OCI-LY3 (cell line): ENCODE data around the gene AIG1.
A peak's percentile ranks its signal among the peaks of the same experiment; 100 is the strongest.

ENCODE experiments used
- H2AFZ ChIP-seq: fragments of 200-600, 300-600 bp; shearing (Covaris generic); 2 replicates; pipeline ENCODE4 v1.6.0; 2014; ENCODE audit warnings: antibody characterized with exemption, low read depth, low read length
- H3K27ac ChIP-seq: fragments of 200-600, 300-600 bp; sonication (generic); 2 replicates; pipeline ENCODE4 v1.5.1; 2014; ENCODE audit warnings: mild to moderate bottlenecking, low read length, moderate library complexity, mixed read lengths
- H3K27me3 ChIP-seq: fragments of 200-600, 300-600 bp; sonication (generic); 2 replicates; pipeline ENCODE4 v1.6.1; 2014; ENCODE audit warnings: low read depth, low read length, mixed read lengths
- H3K36me3 ChIP-seq: fragments of 200-600, 300-600 bp; sonication (generic); replicated peaks from 2 replicates; pipeline ENCODE3; 2014; ENCODE audit warnings: low read depth, low read length, mixed read lengths
- H3K4me1 ChIP-seq: fragments of 300-600, 200-600 bp; sonication (generic); 2 replicates; pipeline ENCODE4 v1.6.1; 2014; ENCODE audit warnings: low read length, mixed read lengths
- H3K4me2 ChIP-seq: fragments of 200-600, 300-600 bp; sonication (generic); 2 replicates; pipeline ENCODE4 v1.6.1; 2014; ENCODE audit warnings: low read length, mixed read lengths
- H3K4me3 ChIP-seq: fragments of 300-600, 200-600 bp; sonication (generic); 2 replicates; pipeline ENCODE4 v1.5.1; 2014; ENCODE audit warnings: antibody characterized with exemption, mild to moderate bottlenecking, low read length, moderate library complexity
- H3K79me2 ChIP-seq: fragments of 300-600, 200-600 bp; shearing (Covaris generic); 2 replicates; pipeline ENCODE4 v1.6.1; 2014; ENCODE audit warnings: mild to moderate bottlenecking, low read length, mixed read lengths
- H3K9ac ChIP-seq: fragments of 300-600, 200-600 bp; shearing (Covaris generic); 2 replicates; pipeline ENCODE4 v1.6.0; 2014; ENCODE audit warnings: mild to moderate bottlenecking, low read length, moderate library complexity
- H3K9me3 ChIP-seq: fragments of 200-600, 300-600 bp; shearing (Covaris generic); 2 replicates; pipeline ENCODE4 v1.6.1; 2014; ENCODE audit warnings: low read length, mixed read lengths; ENCODE audit not compliant: insufficient read depth
- H4K20me1 ChIP-seq: fragments of 200-600, 300-600 bp; sonication (generic); 2 replicates; pipeline ENCODE4 v1.6.1; 2016; ENCODE audit warnings: low read length, mixed read lengths; ENCODE audit not compliant: insufficient read depth
- CTCF ChIP-seq: fragments of 200-600, 300-600 bp; sonication (generic); IDR thresholded peaks from 2 replicates; pipeline ENCODE4 v1.5.1; 2014; ENCODE audit warnings: antibody characterized with exemption, low read length, low read depth
- EZH2phosphoT487 ChIP-seq: fragments of 200-600 bp; shearing (Covaris generic); IDR thresholded peaks from 2 replicates; pipeline ENCODE4 v1.6.1; 2018; ENCODE audit warnings: antibody characterized with exemption, mixed run types, low read depth

Gene AIG1

GRCh38 chr6:143279385-143279784 is 218.7 kb downstream of the AIG1 start:
- Histone ChIP-seq H3K4me1 (peaks cover 20% of the 10 kb centered on the region), H3K4me3 (peak overlapping the region; percentile 41), H3K27me3 (no peaks in the 10 kb centered on the region), H4K20me1 (no peaks in the 10 kb centered on the region), H3K79me2 (no peaks in the 10 kb centered on the region), H3K9ac (no peak overlapping the region), H3K36me3 (no peaks in the 10 kb centered on the region), H2AFZ (peak overlapping the region; percentile 60), H3K4me2 (peak overlapping the region; percentile 65), H3K9me3 (no peaks in the 10 kb centered on the region), H3K27ac (no peak overlapping the region)
- TF ChIP-seq CTCF (peak; percentile 62), EZH2phosphoT487 (no peak)

- Histone ChIP-seq H2AFZ (no peak overlapping the region), H3K27ac (no peak overlapping the region), H3K4me2 (no peak overlapping the region), H3K4me3 (no peak overlapping the region), H3K36me3 (no peaks in the 10 kb centered on the region), H3K27me3 (no peaks in the 10 kb centered on the region), H3K79me2 (no peaks in the 10 kb centered on the region), H4K20me1 (no peaks in the 10 kb centered on the region), H3K9ac (no peak overlapping the region), H3K9me3 (no peaks in the 10 kb centered on the region), H3K4me1 (peaks cover 3% of the 10 kb centered on the region)
- no peak for TF ChIP-seq EZH2phosphoT487
- TF ChIP-seq CTCF: no peak
These were observed 223.4 kb downstream of the AIG1 start for GRCh38 chr6:143283887-143284645.

GRCh38 chr6:143286251-143286795 is 225.6 kb downstream of the AIG1 start:
- Histone ChIP-seq H3K27me3 (no peaks in the 10 kb centered on the region), H3K4me2 (no peak overlapping the region), H3K9ac (no peak overlapping the region), H2AFZ (no peak overlapping the region), H3K27ac (no peak overlapping the region), H4K20me1 (no peaks in the 10 kb centered on the region), H3K79me2 (no peaks in the 10 kb centered on the region), H3K4me1 (no peaks in the 10 kb centered on the region), H3K36me3 (no peaks in the 10 kb centered on the region), H3K9me3 (no peaks in the 10 kb centered on the region), H3K4me3 (no peak overlapping the region)
- no peak for TF ChIP-seq CTCF
- no peak for TF ChIP-seq EZH2phosphoT487

GRCh38 chr6:143288923-143289322 is 228.2 kb downstream of the AIG1 start:
- no peak overlapping the region for H3K27ac ChIP-seq

More at GRCh38 chr6:143288923-143289322, 228.2 kb downstream of the AIG1 start:
- Histone ChIP-seq H2AFZ (no peak overlapping the region), H3K9ac (no peak overlapping the region), H3K9me3 (no peaks in the 10 kb centered on the region), H4K20me1 (no peaks in the 10 kb centered on the region), H3K4me1 (no peaks in the 10 kb centered on the region), H3K4me3 (no peak overlapping the region), H3K4me2 (no peak overlapping the region), H3K36me3 (no peaks in the 10 kb centered on the region), H3K79me2 (no peaks in the 10 kb centered on the region), H3K27me3 (no peaks in the 10 kb centered on the region)
- TF ChIP-seq CTCF: no peak
- TF ChIP-seq EZH2phosphoT487: no peak
